Epithelial cell of prostate (primary cell): ENCODE data around the gene PDPR.
"Not testable (repeated sequence)": the region's sequence is repeated elsewhere in the genome, so short reads cannot be mapped to it uniquely, and the experiment has no call there.

Source experiments
- DNase-seq: peaks from one replicate; pipeline ENCODE4 v3.0.0-alpha.2; 2011; ENCODE audit warnings: low read depth, low spot score
- H3K27ac ChIP-seq: fragments of 450-650 bp; 2 replicates; pipeline ENCODE4 v1.5.1; 2017; ENCODE audit warnings: mild to moderate bottlenecking

Gene PDPR

DNA sequence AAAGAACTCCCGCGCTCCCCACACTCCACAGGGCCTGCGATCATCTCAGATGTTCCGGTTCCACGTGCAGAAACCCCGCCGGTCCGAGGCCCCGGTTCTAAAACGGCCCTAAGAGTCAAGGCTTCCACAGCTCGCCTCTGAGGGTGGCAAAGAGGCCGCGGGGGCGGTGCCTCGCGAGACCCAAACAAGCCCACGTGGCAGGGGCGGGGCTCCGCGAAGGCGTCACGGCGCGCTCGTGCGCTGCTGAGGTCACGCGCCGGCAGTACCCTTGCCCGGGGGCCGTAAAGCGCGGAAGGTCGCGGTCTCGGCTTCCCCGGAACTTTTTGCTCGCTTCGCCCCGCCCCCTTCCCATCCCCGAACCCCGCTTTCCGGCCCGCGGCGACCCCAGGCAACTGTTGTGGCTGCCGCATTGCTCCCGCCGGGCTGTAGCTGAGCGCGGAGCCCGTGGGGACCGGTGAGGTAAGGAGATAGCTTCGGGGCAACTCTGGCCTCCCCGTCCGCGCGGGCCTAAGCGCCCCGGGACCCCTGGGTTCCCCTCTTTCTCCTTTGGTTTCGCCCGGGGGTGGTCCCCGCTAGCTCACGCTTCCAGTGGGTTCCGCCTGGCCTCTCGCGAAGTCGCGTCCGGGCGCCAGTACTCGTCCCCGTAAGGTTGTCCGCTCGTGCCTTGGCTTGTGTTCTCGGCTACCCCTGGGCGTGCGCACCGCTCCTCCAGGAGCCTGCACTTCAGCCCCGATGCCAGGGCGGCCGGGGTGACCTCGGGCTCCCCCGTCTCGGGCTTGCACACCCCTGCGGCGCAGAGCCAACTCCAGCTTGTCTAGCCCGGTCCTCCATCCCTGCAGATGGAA is at the start of gene PDPR:
PDPR (plus strand) TSS at position 351 of the 845 bp plus-strand sequence. CDS start 6,161 bp downstream, outside the sequence.
- peak; percentile 3 for DNase-seq
- H3K27ac ChIP-seq, result not testable (repeated sequence)

DNA sequence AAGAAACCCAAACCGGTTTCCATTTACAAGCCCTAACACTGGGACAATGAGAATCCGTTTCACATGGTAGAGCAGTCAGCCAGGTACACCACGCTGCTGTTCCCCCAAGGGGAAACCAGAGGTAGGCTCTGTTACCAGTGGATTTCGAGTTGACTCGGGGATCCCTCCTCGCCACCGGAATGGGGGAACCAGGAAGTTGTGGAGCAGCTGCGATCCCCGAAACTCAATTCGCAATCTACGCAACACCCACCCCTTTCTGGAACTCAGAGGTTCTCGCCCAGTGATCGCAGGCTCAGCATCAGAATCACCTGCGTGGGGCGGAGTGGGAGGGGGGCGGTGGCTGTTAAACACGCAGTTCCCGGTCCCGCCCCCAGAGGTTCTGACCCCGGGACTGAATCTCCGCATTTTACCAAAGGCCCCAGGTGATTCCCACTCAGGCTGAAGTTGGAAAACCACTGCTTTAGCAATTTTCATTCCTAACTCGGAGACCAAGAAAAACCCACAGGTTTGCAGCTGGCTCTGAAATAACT is 49.2 kb upstream of the PDPR start:
- peak overlapping the region; percentile 60 for H3K27ac ChIP-seq
- not testable (repeated sequence) for DNase-seq

DNA sequence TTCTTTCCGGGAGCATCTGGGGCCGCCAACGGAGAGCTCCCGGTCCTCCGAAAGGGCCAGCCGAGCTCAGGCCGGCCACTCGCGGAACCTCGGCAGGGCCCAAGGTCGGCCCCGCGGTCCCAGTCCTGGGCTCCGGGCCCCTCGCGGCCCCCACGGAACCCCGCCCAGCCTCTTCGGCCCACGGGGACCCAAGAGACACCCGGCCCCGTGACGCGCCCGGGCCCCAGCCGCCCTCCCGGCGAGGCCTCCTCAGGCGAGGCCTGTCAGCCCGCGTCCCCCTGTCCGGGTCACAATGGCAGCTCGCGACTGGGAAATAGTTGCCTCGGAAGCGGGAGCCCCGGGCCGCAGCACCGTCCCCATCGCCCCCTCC is 48.8 kb upstream of the PDPR start:
- DNase-seq, result not testable (repeated sequence)
- peak overlapping the region; percentile 60 for H3K27ac ChIP-seq

DNA sequence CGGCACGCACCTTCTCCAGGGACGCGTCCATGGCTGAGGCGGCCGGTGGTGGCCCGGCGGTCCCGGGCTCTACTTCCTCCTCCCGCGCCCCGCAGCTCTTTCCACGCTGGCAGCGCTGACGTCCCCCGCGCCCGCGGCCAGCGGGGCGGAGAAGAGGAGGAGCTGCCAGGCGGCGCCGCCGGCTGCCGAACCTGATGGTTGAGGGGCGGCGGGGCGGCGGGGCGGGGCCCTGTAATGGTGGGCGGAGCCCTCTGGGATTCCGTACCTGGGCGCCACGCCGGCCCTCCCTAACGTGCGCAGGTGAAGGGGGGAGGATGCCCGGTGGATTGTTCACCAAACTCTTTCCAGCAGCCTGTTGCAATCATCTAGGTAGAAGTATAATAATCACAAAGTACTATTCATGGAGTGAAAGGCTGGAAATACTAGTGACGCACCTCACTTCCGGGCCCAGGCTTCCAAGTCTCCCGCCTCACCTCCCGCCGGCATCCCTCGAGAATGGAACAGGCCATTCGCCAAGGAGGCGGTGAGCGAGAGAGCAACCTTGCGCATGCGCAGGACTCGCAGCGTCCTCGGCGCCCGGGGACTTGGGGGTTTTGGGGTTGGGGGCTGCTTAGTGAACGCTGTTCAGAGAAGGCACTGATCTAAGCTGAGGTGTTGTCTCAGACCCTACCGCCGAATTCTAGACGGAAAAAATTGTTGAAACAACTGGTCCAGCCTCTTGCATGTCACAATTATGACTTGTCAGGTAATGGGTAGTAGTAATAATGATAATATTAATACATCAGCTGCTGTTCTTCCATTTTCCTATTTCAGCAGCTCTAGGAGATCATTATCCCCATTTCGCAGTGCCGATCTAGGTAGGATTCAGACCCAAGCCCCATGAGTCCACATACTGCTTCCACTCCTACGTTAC is 48.1 kb upstream of the PDPR start:
- peak; percentile 34 for DNase-seq
- peak overlapping the region; percentile 60 for H3K27ac ChIP-seq

DNA sequence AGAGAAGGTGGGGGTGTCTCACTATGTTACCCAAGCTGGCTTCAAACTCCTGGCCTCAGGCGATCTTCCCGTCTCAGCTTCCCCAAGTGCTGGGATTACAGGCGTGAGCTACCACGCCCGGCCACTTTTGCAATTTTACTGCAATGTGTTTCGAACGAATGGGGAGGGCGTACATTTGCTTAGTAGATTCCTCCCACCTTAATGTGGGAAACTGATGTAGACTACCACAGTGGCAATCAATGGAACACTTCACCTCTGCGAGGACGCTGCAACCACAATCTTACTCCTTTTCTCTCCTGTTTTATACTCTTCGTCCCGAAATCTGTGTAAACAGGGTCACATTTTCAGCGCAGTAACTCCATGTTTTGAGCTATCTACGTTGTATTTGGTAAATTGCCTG is 47.4 kb upstream of the PDPR start:
- not testable (repeated sequence) for DNase-seq, H3K27ac ChIP-seq

DNA sequence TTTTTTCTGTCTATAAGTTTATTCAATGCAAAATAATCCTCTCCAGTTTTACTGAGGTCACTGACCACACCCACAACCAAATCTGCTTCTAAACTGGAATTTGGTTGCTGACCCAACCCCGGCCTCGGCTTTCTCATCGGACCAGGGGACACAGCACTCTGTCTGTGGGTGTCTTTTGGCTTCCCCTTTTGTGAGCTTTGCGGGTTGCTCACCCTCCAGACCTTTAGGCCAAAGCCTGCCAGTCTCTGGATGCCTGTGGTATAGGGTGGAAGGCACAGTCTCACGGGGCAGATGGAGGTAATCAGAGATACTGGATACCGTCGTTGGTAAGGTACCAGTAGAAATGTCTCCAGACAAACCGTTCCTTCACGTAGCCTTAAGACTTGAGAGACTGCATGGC is 35.1 kb upstream of the PDPR start:
- DNase-seq, H3K27ac ChIP-seq: not testable (repeated sequence)

DNA sequence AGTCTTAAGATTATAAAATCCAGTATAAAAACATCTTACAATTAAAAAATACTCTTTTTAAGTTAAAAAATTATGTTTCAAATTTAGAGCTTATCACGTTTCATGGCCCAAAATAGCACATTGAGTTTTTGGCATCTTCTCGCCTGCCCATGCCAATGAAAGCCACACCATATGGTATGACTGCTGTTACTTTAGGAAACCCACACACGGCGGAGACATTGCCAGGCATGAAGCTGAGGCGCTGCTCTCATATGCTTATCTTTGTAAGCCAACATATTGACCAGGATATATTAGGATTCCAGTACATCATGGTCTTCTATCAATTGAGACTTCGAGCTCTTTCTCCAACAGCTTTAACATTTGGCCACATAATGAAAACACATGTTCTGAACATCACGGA is 32.9 kb upstream of the PDPR start:
- H3K27ac ChIP-seq, DNase-seq: not testable (repeated sequence)

DNA sequence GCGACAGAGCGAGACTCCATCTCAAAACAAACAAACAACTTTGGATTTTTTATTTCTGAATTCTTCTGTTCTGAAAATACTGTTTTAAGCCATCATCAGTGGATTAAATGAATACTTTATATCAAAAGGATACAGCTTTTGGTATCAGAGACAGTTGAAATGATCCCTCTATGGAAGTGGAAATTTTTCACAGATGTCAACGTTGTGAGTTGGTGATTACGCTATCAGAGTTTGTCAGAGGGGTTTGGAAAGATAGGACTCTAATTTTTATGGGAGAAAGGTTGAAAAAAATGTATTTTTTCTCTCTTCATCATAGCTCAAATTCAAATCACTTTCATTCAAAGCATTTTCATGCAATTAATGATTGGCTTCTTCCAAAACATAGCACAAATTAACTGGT is 30.2 kb upstream of the PDPR start:
- not testable (repeated sequence) for H3K27ac ChIP-seq, DNase-seq

DNA sequence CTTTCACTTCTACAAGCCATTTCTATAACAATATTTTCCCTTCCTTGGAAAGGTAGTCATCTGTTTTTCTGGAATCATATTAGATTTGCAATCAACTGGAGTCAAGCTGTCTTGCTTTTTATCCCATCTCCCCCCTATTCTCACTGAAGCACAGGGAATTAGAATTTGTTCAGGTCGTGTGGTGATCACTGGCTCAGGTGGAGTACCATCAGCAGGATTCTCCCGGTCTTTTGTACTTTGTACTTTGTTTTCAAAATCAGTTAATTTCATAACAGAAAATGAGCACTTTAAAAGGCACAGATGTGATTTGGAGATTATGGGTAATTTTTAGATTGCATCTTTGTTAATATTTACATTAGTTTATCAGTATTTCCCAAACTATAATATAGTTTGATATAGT is 26.0 kb upstream of the PDPR start:
- not testable (repeated sequence) for DNase-seq, H3K27ac ChIP-seq

DNA sequence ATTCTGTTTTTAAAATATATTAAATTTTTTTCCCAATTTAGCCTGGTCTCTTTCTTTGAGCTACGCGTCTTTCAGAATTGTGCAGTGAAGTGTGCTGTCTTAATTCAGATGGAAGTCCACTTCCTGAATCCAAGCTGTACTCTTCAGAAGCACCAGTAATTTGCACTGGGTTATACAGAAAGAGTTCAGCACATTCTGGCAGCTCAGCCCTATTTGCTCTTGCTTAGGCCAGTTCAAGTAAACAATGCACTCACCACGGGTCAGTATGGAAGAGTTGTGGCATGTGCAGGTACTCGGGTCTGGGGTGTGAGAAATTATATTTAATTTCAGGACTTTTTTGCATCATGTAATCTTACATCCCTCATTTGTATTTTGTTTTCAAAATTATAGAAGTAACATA is 25.3 kb upstream of the PDPR start:
- H3K27ac ChIP-seq, DNase-seq: not testable (repeated sequence)

DNA sequence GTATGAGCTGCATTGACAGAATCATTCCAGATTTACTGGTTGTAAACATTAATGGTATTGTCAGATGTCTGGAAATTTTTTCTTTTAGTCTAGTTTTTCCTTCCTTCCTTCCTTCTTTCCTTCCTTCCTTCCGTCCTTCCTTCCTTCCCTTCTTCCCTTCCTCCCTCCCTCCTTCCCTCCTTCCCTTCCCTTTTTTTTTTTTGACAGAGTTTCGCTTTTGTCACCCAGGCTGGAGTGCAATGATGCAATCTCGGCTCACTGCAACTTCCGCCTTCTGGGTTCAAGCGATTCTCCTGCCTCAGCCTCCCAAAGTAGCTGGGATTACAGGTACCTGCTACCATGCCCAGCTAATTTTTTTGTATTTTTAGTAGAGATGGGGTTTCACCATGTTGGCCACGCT is 24.8 kb upstream of the PDPR start:
- H3K27ac ChIP-seq, DNase-seq: not testable (repeated sequence)

DNA sequence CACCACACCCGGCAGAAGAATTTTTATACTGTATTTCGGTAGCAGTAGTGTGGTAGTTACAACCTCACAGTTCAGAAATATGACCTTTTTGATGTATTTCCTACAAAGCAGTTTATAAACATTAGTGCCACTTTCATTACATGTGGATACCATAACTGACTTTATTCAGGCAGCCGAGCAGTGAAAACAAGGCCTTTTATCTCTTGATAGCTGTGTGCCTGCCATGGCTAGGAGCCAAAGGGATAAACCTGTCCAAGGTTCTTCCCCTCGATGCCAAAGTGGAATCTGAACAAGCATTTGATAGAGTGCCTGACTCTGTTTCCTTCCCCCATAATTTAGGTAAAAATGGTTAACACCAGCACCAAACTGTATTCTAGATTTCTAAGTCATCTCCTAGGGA is 23.0 kb upstream of the PDPR start:
- DNase-seq, H3K27ac ChIP-seq: not testable (repeated sequence)

DNA sequence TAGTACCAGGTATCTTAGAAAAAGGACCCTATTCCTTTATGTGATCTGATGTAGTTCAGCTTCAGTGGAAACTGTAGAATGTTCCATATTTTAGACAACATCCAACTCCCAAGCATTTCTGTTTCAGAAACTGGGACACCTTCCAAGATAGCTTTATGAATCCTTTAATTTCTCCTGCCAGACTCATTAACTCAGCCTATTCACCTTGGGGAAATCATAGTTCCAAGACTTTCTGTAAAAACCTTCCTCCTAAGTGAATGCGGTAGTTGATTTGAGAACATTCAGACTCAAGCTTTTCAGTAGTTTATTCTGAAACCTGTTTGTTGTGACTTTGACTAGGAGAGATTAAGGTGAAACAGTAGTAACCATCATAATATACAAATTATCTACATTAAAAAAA is 20.0 kb upstream of the PDPR start:
- DNase-seq, H3K27ac ChIP-seq: not testable (repeated sequence)

DNA sequence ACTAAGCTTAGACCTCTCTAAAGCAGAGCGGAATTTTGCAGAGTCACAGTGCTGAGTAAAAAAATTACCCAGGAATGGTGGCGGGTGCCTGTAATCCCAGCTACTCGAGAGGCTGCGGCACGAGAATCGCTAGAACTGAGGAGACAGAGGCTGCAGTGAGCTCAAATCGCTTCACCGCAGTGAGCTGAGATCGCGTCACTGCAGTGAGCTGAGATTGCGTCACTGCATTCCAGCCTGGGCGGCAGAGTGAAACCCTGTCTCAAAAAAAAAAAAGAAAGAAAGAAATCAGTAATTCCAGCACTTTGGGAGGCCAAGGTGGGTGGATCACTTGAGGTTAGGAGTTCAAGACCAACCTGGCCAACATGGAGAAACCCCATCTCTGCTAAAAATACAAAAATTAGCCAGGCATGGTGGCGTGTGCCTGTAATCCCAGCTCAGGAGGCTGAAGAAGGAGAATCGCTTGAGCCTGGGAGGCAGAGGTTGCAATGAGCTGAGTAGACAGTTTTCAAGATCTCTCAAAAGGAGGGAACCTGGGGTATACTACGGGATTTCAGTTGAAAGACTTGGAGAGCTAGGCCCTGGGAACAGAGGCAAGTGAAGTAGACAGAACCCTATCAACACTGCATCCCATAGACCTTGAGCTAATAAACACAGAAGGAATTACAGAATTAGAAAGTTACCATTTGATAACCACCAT is 4.4 kb upstream of the PDPR start:
- not testable (repeated sequence) for DNase-seq, H3K27ac ChIP-seq

DNA sequence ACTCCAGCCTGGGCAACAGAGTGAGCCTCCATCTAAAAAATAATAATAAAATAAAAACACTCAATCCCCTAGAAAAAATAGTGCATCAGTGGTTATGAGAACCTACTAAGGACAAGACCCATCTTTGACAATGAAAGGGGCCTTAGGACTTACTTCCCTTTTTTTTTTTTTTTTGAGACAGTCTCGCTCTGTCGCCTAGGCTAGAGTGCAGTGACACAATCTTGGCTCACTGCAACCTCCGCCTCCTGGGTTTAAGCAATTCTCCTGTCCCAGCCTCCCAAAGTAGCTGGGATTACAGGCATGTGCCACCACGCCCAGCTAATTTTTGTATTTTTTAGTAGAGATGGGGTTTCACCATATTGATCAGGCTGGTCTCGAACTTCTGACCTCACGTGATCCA is 2.0 kb upstream of the PDPR start:
- H3K27ac ChIP-seq, DNase-seq: not testable (repeated sequence)

DNA sequence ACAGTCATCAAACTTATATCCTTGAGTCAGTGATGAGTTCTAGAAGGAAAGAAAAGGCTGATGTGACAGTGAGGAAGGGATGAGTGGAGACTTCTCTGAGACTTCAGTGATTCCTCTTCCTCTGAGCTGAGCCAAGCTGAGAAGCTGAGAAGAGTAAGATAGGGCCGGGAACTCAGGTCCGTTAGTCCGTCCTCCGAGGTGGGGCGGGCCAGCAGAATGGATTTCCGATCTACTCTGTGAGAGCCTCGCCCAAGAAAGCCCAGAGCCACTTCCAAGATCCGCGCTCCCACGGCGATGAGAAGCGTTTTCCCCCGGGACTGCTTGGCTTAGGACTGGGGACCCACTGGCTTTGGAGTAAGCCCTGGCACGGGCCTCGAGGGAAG is 542 bp upstream of the PDPR start:
- not testable (repeated sequence) for H3K27ac ChIP-seq, DNase-seq

DNA sequence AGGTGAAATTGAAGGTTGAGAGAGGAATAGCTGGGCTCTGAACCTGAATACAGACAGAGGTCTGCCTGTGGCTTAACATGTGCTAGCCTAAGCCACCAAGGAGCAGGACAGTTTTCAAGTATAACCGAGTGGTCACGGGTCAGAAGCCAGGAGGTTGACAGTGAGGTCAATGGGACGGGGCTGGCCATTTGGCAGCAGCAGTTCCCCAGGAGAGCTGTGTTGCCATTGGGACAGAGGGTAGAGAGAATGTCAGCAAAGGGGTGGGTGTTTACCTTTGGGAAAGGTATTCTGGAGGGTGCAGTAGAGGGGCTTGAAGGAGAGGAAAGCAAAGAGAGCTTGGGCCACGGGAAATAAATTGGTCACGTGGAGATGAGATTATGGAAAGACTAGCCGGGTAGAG is 4.2 kb downstream of the PDPR start:
- H3K27ac ChIP-seq, DNase-seq: not testable (repeated sequence)

DNA sequence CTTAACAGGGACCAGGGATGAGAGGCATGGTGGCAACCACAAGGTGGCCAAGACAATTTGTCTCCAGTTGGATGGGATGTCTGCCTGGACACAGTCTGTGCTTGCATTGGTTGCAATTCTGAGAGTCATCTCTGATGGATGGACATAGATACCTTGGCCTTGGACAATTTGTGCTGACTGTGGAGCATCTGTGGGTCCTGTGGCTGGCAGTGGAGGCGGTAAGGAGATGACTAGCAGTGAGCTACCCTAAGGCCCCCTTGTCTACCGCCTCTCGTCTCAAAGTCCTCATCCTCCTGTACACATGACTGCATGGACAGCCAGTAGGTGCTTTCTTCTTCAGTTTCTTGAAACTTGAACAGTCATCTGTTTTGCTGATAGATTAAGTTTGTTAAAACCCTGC is 4.6 kb downstream of the PDPR start:
- not testable (repeated sequence) for DNase-seq, H3K27ac ChIP-seq

DNA sequence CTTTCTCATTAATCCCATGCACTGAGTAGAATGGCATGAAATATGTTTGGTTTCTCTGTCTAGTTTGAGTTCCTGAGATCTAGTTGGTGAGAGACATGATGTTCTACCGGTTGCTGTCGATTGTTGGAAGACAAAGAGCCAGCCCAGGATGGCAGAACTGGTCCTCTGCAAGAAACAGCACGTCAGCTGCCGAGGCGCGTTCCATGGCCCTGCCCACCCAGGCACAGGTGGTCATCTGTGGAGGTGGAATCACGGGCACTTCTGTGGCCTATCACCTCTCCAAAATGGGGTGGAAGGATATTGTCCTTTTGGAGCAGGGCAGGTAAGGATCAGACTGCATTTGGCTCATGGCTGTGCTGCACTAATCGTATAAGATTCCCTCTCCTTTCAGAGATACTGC is 6.3 kb downstream of the PDPR start:
- DNase-seq, H3K27ac ChIP-seq: not testable (repeated sequence)

DNA sequence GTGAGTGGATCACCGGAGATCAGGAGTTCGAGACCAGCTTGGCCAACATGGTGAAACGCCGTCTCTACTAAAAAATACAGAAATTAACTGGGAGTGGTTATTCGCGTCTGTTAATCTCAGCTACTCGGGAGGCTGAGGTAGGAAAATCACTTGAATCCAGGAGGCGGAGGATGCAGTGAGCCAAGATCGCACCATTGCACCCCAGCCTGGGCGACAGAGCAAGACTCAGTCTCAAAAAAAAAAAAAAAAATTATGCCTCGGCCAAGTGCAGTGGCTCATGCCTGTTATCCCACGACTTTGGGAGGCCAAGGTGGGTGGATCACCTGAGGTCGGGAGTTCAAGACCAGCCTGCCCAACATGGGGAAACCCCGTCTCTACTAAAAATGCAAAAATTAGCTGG is 9.7 kb downstream of the PDPR start:
- not testable (repeated sequence) for H3K27ac ChIP-seq, DNase-seq
